Mesenchymal stem cell (in vitro differentiated cells and primary cell): ENCODE results near the gene EAF1.
"Not testable (repeated sequence)": the region's sequence is repeated elsewhere in the genome, so short reads cannot be mapped to it uniquely, and the experiment has no call there.

Experiments
- DNase-seq: peaks from one replicate; pipeline ENCODE4 v3.0.0-alpha.2; 2013
- H2AFZ ChIP-seq: one replicate; pipeline ENCODE4 v1.6.1; 2013; ENCODE audit warnings: low read depth, mild to moderate bottlenecking, control low read depth, inconsistent platforms, low read length, moderate library complexity
- H2AK5ac ChIP-seq: 2 replicates; pipeline ENCODE4 v1.6.1; 2013; ENCODE audit warnings: low read length, moderate library complexity, mild to moderate bottlenecking, inconsistent platforms; ENCODE audit not compliant: severe bottlenecking
- H2BK120ac ChIP-seq: one replicate; pipeline ENCODE4 v1.6.1; 2013; ENCODE audit warnings: low read depth, mild to moderate bottlenecking, inconsistent platforms, low read length, moderate library complexity
- H2BK12ac ChIP-seq, 2 experiments: one replicate each; pipeline ENCODE4 v1.6.1; 2013; ENCODE audit warnings: inconsistent platforms in 2 of 2, low read length in 2 of 2, mild to moderate bottlenecking in 2 of 2, moderate library complexity in 2 of 2, control low read depth in 1 of 2
- H2BK15ac ChIP-seq: one replicate; pipeline ENCODE4 v1.6.1; 2013; ENCODE audit warnings: mild to moderate bottlenecking, low read depth, inconsistent platforms; ENCODE audit not compliant: poor library complexity, severe bottlenecking
- H2BK5ac ChIP-seq: 2 replicates; pipeline ENCODE4 v1.6.1; 2013; ENCODE audit warnings: low read depth, mild to moderate bottlenecking, low read length, control low read depth, inconsistent platforms; ENCODE audit not compliant: poor library complexity, severe bottlenecking
- H3K14ac ChIP-seq, 2 experiments: one replicate each; pipeline ENCODE4 v1.6.1; 2013; ENCODE audit warnings: inconsistent platforms in 2 of 2, low read length in 2 of 2, control low read depth in 1 of 2, mild to moderate bottlenecking in 1 of 2, moderate library complexity in 1 of 2
- H3K18ac ChIP-seq, 2 experiments: one replicate each; pipeline ENCODE4 v1.6.1; 2013; ENCODE audit warnings: inconsistent platforms in 2 of 2, low read length in 2 of 2, control low read depth in 1 of 2, low read depth in 1 of 2, mild to moderate bottlenecking in 1 of 2
- H3K23ac ChIP-seq, 2 experiments: one replicate each; pipeline ENCODE4 v1.6.1; 2013; ENCODE audit warnings: inconsistent platforms in 2 of 2, low read length in 2 of 2, mild to moderate bottlenecking in 2 of 2, moderate library complexity in 2 of 2, control low read depth in 1 of 2
- H3K27ac ChIP-seq: 2 replicates; pipeline ENCODE4 v1.5.1; 2013; ENCODE audit warnings: mild to moderate bottlenecking, moderate library complexity, low read length, control low read depth, inconsistent platforms; ENCODE audit not compliant: poor library complexity, severe bottlenecking
- H3K27me3 ChIP-seq, 2 experiments: 2 replicates each; pipeline versions ENCODE4 v1.6.1 to v1.7.0; 2013; ENCODE audit warnings: low read length in 2 of 2, mild to moderate bottlenecking in 2 of 2, moderate library complexity in 2 of 2, control low read depth in 1 of 2, inconsistent platforms in 1 of 2; ENCODE audit not compliant: control insufficient read depth in 1 of 2, insufficient read depth in 1 of 2
- H3K36me3 ChIP-seq, 2 experiments: 2 replicates each; pipeline versions ENCODE4 v1.6.1 to v1.7.0; 2013; ENCODE audit warnings: low read length in 2 of 2, control low read depth in 1 of 2, inconsistent platforms in 1 of 2, low read depth in 1 of 2, mild to moderate bottlenecking in 1 of 2; ENCODE audit not compliant: insufficient read depth in 2 of 2, control insufficient read depth in 1 of 2
- H3K4ac ChIP-seq, 2 experiments: one replicate each; pipeline ENCODE4 v1.6.1; 2013; ENCODE audit warnings: inconsistent platforms in 2 of 2, low read length in 2 of 2, mild to moderate bottlenecking in 2 of 2, moderate library complexity in 2 of 2, control low read depth in 1 of 2, low read depth in 1 of 2
- H3K4me1 ChIP-seq: 2 replicates; pipeline ENCODE4 v1.6.1; 2013; ENCODE audit warnings: low read depth, low read length, control low read depth; ENCODE audit not compliant: control insufficient read depth, insufficient read depth
- H3K4me2 ChIP-seq: 2 replicates; pipeline ENCODE4 v1.6.1; 2013; ENCODE audit warnings: low read length, mild to moderate bottlenecking, inconsistent platforms; ENCODE audit not compliant: poor library complexity, severe bottlenecking
- H3K4me3 ChIP-seq, 2 experiments: 2 replicates each; pipeline versions ENCODE4 v1.5.1 to v1.7.0; 2013; ENCODE audit warnings: low read length in 2 of 2, mild to moderate bottlenecking in 2 of 2, control low read depth in 1 of 2, low read depth in 1 of 2; ENCODE audit not compliant: insufficient read depth in 1 of 2
- H3K79me1 ChIP-seq: replicated peaks from 2 replicates; pipeline ENCODE4 v1.6.1; 2013; ENCODE audit warnings: mild to moderate bottlenecking, control low read depth, low read length, inconsistent platforms; ENCODE audit not compliant: poor library complexity, severe bottlenecking
- H3K9ac ChIP-seq: 2 replicates; pipeline ENCODE4 v1.7.0; 2013; ENCODE audit warnings: mild to moderate bottlenecking, low read length, moderate library complexity
- H3K9me3 ChIP-seq: 2 replicates; pipeline ENCODE4 v1.7.0; 2013; ENCODE audit warnings: mild to moderate bottlenecking, low read length; ENCODE audit not compliant: control insufficient read depth
- H4K8ac ChIP-seq: one replicate; pipeline ENCODE4 v1.6.1; 2013; ENCODE audit warnings: inconsistent platforms, mild to moderate bottlenecking, low read length, moderate library complexity
- H4K91ac ChIP-seq: one replicate; pipeline ENCODE4 v1.6.1; 2013; ENCODE audit warnings: mild to moderate bottlenecking, low read length, inconsistent platforms
- WGBS: methylation state at CpG from one replicate; pipeline ENCODE4 v1.1.7; 2013; ENCODE audit warnings: mixed read lengths; 5-methylcytosine and 5-hydroxymethylcytosine counted together

The EAF1 gene

GRCh38 chr3:15410966-15411365 lies 16.4 kb upstream of the EAF1 start:
- H2BK12ac ChIP-seq, H3K14ac ChIP-seq, H3K18ac ChIP-seq, H2BK120ac ChIP-seq, H2BK15ac ChIP-seq, H3K27me3 ChIP-seq, H3K4ac ChIP-seq, DNase-seq, H2AK5ac ChIP-seq, H3K23ac ChIP-seq, H2BK5ac ChIP-seq, H3K4me2 ChIP-seq, H2AFZ ChIP-seq, H3K9ac ChIP-seq, H3K4me1 ChIP-seq, H4K8ac ChIP-seq, H3K27ac ChIP-seq, H3K4me3 ChIP-seq, H3K79me1 ChIP-seq, H4K91ac ChIP-seq, H3K9me3 ChIP-seq: not testable (repeated sequence)
- H3K36me3 ChIP-seq, result peaks cover 41 to 64% of the 10 kb centered on the region in 2 experiments
- over 99% methylated on average over 6 of the region's 7 CpGs for WGBS

DNA sequence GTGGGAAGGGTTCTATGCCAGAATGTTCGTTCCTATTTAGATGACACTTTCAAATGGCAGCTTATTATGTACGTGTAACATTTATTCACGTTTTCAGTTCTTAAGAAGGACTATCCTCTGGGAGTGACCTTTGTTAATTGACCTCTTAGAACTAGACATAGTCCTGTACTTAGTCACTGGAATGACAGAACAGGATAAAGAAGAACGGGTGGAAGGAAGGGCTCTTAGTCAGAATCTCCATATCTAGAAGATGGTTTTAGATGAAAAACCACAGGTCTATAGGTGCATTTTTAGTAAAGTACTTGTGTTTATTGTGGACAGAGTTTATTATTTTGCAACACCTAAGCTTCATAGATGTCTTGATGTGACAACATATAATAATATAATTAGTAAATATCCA lies 6.5 kb upstream of the EAF1 start:
- Histone ChIP-seq H3K4me1 (peaks cover 1% of the 10 kb centered on the region), H3K27ac (no peak overlapping the region), H3K9me3 (no peaks in the 10 kb centered on the region), H3K18ac (no peak overlapping the region), H2BK120ac (no peak overlapping the region), H3K27me3 (no peaks in the 10 kb centered on the region), H2BK12ac (no peak overlapping the region), H3K79me1 (peaks cover 22% of the 10 kb centered on the region), H2BK5ac (no peak overlapping the region), H3K23ac (no peak overlapping the region), H3K14ac (no peak overlapping the region), H3K9ac (no peak overlapping the region), H3K4me3 (no peak overlapping the region), H3K4ac (no peak overlapping the region), H4K91ac (no peak overlapping the region), H4K8ac (no peak overlapping the region), H2BK15ac (no peak overlapping the region), H2AFZ (no peak overlapping the region), H3K4me2 (no peak overlapping the region), H3K36me3 (peaks cover 25 to 60% of the 10 kb centered on the region in 2 experiments), H2AK5ac (no peak overlapping the region)
- DNase-seq, result peak; percentile 70
- 0% methylated on average over 3 of the region's 4 CpGs for WGBS

- Histone ChIP-seq H2BK120ac (no peak overlapping the region), H2AFZ (peak overlapping the region; percentile 94), H3K27ac (no peak overlapping the region), H3K4me2 (peak overlapping the region; percentile 85), H4K91ac (no peak overlapping the region), H3K27me3 (no peaks in the 10 kb centered on the region), H3K36me3 (peaks cover 24 to 47% of the 10 kb centered on the region in 2 experiments), H2BK5ac (no peak overlapping the region), H3K4me3 (peak overlapping the region; percentile 98 to 100), H3K14ac (peak overlapping the region in 1 of 2 experiments; percentile 29), H3K79me1 (peaks cover 39% of the 10 kb centered on the region), H3K23ac (peak overlapping the region in 1 of 2 experiments; percentile 9), H3K4ac (peak overlapping the region in 1 of 2 experiments; percentile 91), H2BK15ac (no peak overlapping the region), H2AK5ac (no peak overlapping the region), H3K4me1 (peaks cover 7% of the 10 kb centered on the region), H3K9ac (peak overlapping the region; percentile 99), H3K9me3 (no peaks in the 10 kb centered on the region), H3K18ac (peak overlapping the region; percentile 4 to 96), H4K8ac (peak overlapping the region; percentile 95), H2BK12ac (no peak overlapping the region)
- no peak for DNase-seq
- WGBS, result 59% methylated on average over 16 of the region's 16 CpGs
Measured at GRCh38 chr3:15426579-15427118, 749 bp upstream of the EAF1 start.

DNA sequence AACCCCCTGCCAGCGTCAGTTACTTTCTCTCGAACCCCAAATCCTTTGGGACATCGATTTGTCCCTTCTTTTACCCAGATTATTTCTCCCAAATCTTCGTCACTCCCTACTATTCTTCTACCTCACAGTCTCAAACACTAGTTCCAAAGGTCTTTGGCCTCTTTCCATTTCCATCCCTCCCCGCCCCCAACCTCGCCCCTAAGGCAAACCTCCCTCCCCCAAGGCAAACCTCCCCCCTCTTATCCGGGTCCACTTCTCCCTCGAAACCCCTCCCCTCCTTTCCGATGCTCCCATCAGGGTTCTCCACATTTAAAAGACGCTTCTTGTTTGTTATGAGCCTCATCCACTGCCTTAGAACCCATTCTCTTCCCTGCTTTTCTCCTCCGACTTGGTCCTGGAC lies 583 bp downstream of the EAF1 start:
- peaks cover 18 to 49% of the 10 kb centered on the region in 2 experiments for H3K36me3 ChIP-seq
- peak overlapping the region; percentile 99 for H2AFZ ChIP-seq
- H3K9me3 ChIP-seq, result no peaks in the 10 kb centered on the region
- peaks cover 7% of the 10 kb centered on the region for H3K4me1 ChIP-seq
- peak overlapping the region; percentile 99 for H3K9ac ChIP-seq
- H3K14ac ChIP-seq, result peak overlapping the region in 1 of 2 experiments; percentile 89
- peaks cover 37% of the 10 kb centered on the region for H3K79me1 ChIP-seq
- no peak overlapping the region for H2BK15ac ChIP-seq
- H3K4ac ChIP-seq, result peak overlapping the region in 1 of 2 experiments; percentile 81
- 2% methylated on average over 11 of the region's 11 CpGs for WGBS
- DNase-seq, result peak; percentile 25
- H3K4me2 ChIP-seq, result peak overlapping the region; percentile 66
- H3K27me3 ChIP-seq, result no peaks in the 10 kb centered on the region
- peak overlapping the region in 1 of 2 experiments; percentile 86 for H3K23ac ChIP-seq
- H2BK120ac ChIP-seq, result no peak overlapping the region
- H2AK5ac ChIP-seq, result no peak overlapping the region
- peak overlapping the region; percentile 94 for H4K8ac ChIP-seq
- H2BK12ac ChIP-seq, result no peak overlapping the region
- H3K27ac ChIP-seq, result no peak overlapping the region
- no peak overlapping the region for H4K91ac ChIP-seq
- peak overlapping the region; percentile 98 to 100 for H3K4me3 ChIP-seq
- H2BK5ac ChIP-seq, result no peak overlapping the region
- peak overlapping the region in 1 of 2 experiments; percentile 82 for H3K18ac ChIP-seq
